Pons (tissue), 1 donor: ENCODE measurements around the gene HLA-DPA1.
"Not testable (repeated sequence)": the region's sequence is repeated elsewhere in the genome, so short reads cannot be mapped to it uniquely, and the experiment has no call there.

Source experiments
- DNase-seq: peaks from one replicate; pipeline ENCODE4 v3.0.0-alpha.2; 2016; ENCODE audit warnings: low spot score

HLA-DPA1 gene

DNA sequence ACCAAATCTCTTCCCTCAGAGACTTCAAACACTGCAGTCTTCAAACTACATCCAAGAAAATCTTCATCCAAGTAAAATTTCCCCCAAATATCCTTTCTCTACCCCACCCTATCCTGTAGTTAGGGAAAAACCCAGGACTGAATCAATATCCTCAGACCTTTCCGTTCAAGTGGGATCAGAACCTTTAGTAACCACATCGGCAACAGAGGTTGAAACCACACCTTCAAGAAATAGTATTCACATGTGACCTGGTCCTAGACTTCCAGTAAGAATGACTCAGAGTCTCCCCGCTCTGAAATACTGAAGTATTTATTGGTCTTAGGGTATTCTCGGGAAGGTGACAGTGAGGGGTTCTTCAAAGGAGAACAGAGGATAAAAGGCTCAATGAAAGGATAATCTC lies 8.7 kb downstream of the HLA-DPA1 start:
- no peak for DNase-seq

DNA sequence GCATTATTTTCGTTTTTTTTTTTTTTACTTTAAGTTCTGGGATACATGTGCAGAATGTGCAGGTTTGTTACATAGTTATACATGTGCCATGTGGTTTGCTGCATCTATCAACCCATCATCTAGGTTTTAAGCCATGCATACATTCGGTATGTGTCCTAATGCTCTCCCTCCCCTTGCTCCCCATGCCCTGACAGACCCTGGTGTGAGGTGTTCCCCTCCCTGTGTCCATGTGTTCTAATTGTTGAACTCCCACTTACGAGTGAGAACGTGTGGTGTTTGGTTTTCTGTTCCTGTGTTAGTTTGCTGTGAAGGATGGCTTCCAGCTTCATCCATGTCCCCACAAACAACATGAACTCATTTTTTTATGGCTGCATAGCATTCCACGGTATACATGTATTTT lies 10.0 kb downstream of the HLA-DPA1 start:
- not testable (repeated sequence) for DNase-seq

GRCh38 chr6:33061987-33062386 lies 11.5 kb downstream of the HLA-DPA1 start:
- peak; percentile 73 for DNase-seq

GRCh38 chr6:33057222-33058150 lies 16.0 kb downstream of the HLA-DPA1 start:
- DNase-seq = peak; percentile 36

- no peak for DNase-seq
Measured at GRCh38 chr6:33053230-33053629, 20.2 kb downstream of the HLA-DPA1 start.

GRCh38 chr6:33052627-33053026 lies 20.8 kb downstream of the HLA-DPA1 start:
- DNase-seq = no peak

DNA sequence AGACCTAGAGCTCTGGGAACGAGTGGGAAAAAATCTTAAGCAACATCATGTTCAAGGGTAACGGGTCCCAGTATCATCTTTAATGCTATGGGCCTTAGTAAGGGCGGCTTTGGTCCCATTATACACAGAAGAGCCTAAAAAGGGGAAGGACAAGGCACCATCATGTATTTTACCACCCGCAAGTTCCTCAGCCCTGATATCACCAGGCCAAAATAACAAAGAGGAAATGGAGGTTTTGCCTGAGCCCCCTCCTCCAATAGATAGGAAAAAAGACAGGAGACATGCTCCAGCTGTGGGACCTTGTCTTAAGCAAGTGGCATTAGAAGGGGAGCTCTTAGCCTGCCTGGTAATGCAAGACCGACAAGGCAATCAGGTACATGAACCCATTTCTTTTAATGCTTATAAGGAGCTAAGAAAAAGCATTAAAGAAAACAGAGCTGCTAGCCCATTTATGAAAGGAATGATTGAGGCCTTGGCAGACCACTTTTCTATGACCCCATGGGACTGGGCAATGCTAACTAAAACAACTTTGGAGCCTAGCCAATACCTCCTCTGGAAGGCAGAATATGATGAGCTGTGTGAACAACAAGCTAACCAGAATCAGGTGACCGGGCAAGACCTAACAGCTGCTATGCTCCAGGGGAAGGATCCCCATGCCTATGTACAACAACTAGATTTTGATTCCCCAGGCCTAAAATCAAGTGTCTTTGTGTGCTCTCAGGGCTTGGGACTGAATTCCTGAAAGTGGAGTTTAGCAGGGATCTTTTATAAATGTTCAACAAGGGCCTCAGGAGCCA lies 23.2 kb downstream of the HLA-DPA1 start:
- peak; percentile 42 for DNase-seq

- DNase-seq = no peak
Measured at GRCh38 chr6:33049323-33050013, 24.0 kb downstream of the HLA-DPA1 start.

GRCh38 chr6:33040157-33040556 lies 33.3 kb downstream of the HLA-DPA1 start:
- no peak for DNase-seq

- DNase-seq = no peak
Measured at GRCh38 chr6:33036535-33036934, 36.9 kb downstream of the HLA-DPA1 start.

DNA sequence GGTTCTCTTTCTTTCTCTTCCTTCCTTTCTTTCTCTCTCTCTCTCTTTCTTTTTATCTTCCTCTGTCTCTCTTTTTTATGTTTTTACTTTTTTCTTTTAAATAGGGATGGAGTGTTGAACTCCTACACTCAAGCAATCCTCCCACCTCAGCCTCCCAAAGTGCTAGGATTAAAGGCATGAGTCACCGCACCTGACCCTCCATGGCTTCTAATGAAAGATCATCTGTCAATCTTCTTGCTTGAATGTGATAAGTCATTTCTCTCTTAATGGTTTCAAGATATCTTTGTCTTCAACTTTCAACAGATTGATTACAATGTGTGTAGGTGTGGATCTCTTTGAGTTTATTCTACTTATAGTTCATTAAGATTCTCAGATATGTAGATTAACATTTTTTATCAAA lies 38.9 kb downstream of the HLA-DPA1 start:
- no peak for DNase-seq

DNA sequence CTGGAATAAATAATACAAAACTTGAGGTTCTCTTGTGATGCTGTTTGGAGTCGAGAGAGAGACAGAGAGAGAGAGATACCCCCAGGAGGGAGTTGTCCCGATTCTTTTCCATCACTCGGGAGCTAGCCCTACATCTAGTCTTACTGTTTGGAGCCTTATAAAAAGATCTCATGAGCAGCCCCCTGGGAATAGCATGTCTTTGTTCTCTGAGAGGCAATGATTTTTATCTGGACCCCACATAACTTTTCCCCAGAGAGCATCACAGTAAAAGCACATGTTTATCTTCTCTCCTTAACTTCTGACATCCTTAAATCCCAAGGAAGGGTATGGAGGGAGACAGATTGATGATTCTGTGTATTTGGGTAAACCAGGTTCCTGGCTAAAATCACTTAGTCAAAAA lies 43.2 kb downstream of the HLA-DPA1 start:
- DNase-seq = no peak

DNA sequence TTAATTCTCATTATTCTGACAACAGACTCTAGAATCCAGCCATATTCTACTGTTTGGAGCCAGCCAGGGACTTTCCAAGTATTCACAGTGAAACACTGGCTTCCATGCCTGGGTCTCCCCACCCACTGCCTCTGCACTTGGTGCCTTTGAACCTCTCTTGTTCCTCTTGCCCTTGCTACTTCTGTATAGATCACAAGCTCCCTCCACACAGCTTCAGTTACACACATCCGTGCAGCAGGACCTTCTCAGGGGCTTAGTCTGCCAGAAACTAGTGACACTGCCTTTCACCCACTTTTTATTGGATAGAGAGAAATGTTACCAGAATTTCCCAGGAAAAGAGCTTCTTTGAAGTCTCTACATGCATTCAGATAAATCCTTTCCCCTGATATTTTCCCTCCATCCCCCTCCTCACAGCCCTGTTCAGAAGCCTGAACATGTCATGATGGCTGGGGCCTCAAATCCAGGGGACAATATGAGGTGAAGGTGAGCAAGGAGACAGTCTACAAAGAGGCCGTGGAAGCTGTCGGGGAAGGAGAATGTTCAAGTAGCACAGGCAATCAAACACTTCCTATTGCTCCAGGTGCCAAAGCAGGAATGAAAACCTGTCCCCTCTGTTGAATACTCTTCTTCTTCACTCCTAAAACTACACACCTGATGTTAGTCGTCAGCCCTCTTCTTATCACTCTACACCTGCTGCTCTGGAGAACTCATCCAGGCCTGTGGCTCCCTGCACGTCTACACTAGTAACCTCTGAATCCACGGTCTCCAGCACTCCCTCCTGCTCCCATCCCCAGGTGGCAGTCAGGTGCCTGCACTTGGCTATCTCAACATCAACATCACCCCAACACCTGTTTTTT lies 43.9 kb downstream of the HLA-DPA1 start:
- peak; percentile 86 for DNase-seq

- peak; percentile 24 for DNase-seq
Measured at GRCh38 chr6:33028220-33028849, 45.1 kb downstream of the HLA-DPA1 start.

- DNase-seq = no peak
Measured at GRCh38 chr6:33024521-33024920, 48.9 kb downstream of the HLA-DPA1 start.

DNA sequence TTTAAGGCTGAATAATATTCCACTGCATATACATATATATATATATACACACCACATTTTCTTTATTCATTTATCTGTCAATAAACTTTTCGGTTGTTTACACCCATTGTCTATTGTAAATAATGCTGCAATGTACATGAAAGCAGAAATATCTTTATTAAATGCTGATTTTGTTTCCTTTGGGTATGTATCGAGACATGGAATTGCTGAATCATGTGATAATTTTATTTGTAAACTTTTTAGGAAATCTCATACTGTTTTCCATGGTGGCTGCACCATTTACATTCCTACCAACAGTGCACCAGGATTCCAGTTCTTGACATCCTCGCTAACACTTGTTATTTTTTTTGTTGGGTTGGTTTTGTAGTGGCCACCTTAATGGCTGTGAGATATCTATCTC lies 49.9 kb downstream of the HLA-DPA1 start:
- DNase-seq = no peak

GRCh38 chr6:33021917-33022316 lies 51.5 kb downstream of the HLA-DPA1 start:
- DNase-seq = no peak

DNA sequence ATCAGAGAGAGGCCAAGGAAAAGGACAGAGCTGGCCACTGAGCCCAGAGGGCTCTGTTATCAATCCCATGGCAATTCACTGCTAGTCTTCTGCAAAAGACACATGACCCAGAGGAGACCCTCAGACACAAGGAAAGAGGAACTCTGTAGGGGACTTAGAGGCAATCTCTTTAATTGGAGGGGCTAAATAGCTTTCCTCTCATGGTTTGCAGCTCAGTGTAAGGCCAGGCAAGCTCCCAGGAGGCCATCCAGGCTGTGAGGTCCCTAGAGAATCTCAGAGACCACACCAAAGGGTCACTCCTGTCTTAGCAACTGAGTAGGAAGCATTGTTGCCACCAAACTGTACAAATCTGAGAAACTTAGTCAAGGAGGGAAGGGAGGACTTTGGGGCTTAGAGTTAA lies 54.1 kb downstream of the HLA-DPA1 start:
- DNase-seq = no peak

GRCh38 chr6:33018904-33019303 lies 54.5 kb downstream of the HLA-DPA1 start:
- peak; percentile 93 for DNase-seq

- DNase-seq = no peak
Measured at GRCh38 chr6:33018418-33018817, 55.0 kb downstream of the HLA-DPA1 start.
